Activated gamma-delta T cell treated with anti-CD3 and anti-CD28 coated beads, Interleukin-2, amount 50 U/mL, for 16 hours (primary cell): ENCODE measurements around the gene PDZRN3.

Experiments used
- DNase-seq: peaks from one replicate; pipeline ENCODE4 v3.0.0-alpha.2; 2020; ENCODE audit warnings: low read depth

Gene PDZRN3

DNA sequence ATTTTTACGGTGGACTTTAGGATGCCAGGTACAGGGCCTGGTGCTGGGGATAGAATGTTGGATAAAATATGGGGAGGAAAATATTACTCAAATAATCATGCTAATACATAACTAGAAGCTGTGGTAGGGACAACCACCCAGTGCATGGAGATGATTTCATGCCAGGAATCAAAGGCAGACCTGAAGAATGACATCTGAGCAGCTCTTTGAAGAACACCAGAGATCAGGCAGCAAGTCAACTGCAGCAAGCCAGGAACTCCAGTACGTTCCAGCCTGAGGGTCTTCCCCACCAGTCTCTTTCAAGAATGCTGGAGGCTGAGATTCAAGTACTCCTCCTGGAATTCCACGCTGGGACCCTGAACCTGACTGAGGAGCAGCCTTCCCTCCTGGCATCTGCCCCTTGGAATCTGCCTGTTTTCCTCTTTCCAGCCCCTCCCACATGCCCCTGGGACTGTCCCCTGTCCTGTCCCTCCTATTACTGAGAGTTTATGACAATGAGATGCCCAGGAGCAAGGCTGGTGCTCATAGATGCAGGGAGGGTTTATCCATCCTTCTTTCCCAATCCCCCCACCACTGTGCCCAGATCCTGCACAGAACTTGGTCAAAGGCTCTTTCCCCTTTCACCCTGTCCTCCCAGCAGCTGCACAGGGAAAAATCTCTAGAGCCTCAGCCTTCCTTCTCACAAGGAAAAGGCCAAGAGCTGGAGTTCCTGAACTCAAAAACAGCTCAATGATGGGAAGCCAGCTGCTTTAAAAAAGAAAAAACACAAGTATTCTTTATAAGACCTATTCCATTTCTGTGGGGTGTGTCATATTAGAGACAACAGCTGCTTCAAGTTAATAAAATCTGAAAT is 68.0 kb downstream of the PDZRN3 start:
- no peak for DNase-seq

DNA sequence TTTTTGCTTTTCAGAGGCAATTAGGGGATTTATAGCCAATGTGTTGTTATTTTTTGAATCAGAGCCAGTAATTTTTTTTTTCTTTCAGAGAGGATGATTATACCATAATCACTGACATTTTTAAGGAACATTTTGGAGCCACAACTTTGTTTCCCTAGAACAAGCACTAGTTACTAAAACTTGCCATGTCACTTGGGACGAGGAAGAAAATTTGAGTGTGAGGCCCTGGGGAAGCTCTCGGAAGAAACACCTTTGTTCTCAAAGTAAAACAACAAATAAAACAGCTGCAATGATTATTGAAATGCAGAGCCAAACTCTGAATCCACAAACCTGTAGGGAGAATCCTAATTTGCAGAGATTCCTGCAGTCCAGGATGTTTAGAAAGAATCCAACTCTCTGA is 69.7 kb downstream of the PDZRN3 start:
- no peak for DNase-seq

DNA sequence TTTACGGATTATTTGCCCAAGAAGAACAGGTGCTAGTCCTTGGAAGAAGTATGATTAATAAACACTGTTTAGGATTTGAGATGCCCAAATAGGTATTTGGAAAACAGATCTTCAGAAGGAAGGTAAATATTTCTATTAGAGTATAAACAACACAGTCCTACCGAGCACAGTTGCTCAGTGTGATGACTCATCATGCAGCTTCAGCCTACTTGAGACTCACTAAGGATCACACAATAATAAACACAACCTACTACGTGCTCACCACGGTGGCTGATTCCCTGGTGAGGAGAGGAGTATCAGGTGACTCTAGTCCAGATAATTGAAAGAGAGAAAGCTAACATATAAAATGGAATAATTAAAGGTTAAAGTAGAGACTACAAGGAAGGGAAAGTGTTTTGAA is 72.0 kb downstream of the PDZRN3 start:
- no peak for DNase-seq

DNA sequence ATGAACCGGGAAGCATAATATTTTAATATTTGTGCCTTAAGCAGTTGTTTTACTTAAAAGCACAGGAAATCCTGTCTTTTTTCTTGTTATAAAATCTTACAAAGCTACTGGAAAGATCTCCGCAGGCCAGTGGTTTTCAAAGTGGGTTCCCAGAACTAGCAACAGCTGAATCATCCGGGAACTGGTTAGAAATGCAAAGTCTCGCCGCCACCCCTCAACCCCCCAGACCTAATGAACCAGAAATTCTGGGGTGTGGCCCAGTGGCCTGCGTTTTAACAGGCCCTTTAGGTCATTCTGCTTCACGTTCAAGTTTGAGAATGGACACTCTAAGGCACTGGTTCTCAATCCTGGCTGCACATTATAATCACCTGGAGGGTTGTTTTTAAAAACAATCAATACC is 74.7 kb downstream of the PDZRN3 start:
- DNase-seq: no peak

DNA sequence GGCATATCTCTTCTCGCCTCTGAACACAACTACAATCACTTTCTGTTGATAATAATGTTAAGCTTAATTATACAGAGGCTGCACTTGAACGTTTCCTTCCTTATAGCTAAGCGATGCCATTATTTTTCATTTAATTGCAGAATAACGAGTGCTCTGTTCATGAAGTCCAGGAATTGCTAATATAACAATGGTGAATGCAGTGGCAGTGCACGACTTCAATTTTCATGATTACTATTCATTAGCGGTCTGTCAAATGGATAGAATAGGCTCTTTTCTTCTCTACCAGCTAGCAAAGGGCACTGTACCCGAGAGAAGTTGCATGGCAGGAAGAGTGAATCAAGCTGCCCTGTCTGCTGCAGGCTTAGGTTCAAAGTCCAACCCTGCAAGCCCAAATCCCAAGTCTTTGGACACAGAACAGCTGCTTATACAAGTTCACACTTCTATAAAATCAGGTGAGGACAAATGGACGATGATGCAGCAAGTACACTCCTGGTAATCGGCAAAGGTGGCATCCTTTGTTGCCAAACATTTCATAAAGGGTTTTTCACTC is 75.6 kb downstream of the PDZRN3 start:
- DNase-seq: no peak

DNA sequence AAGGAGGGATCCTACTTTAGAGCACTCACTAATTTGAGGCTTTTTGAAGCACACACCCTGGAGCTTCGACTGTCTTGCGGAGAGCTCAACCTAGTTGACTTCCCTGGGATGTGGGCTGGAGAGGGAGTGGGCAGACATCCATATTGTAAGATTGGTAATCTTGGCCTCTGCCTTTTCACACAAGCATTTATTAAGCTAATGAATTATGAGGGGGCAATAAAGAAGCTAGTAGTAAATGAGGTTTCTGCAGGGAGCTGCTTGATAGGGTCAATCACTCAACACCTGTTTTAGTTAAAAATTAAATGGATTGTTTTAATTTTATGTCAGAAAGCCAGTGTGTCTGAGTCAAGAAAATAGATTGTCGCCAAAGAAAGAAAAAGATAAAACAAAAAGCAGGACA is 76.3 kb downstream of the PDZRN3 start:
- DNase-seq: no peak

DNA sequence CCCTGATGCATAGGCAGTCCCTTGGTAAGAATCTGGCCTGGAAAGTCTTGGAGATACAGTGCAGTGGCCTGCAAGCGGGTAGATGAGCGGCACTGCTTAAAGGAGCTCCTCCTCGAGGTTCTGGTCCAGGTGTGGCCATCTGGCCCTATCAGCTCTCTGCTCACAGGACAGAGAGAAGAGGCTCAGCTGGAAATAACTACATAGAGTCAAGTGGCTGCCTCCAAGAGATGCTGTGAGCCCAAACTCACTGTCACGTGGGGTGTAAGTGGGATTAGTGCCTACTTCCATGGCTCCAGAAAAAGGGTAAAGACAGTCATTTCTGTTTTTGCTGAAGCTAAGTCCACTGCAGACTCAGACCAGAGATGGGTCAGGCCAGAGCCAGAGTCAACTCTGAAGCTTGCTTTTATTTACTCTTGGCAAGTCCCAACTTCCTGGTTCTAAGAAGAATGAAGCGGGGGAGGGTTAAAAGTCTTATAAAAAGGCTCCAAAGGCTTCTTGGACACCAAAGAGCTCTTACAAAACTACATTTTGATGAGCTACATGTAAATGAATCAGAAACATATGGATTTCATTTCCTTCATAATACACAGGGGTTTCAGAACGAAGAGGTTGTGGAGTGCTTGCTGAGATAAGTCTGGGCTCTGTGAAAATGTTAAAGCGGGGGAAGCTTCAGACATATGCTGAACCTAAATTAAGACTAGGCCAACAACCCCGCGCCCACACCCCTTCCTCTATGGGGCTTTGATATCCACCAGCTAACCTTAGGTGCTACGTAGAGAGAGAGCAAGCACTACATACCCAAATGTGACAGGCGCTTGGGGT is 77.1 kb downstream of the PDZRN3 start:
- DNase-seq: no peak

GRCh38 chr3:73546961-73547360 is 77.8 kb downstream of the PDZRN3 start:
- no peak for DNase-seq

GRCh38 chr3:73543412-73543811 is 81.3 kb downstream of the PDZRN3 start:
- DNase-seq: no peak

- no peak for DNase-seq
Observed at GRCh38 chr3:73542136-73542535, 82.6 kb downstream of the PDZRN3 start.

- no peak for DNase-seq
Observed at GRCh38 chr3:73540969-73541740, 83.6 kb downstream of the PDZRN3 start.

- no peak for DNase-seq
Observed at GRCh38 chr3:73538486-73538885, 86.3 kb downstream of the PDZRN3 start.

GRCh38 chr3:73536952-73537351 is 87.8 kb downstream of the PDZRN3 start:
- DNase-seq: no peak

DNA sequence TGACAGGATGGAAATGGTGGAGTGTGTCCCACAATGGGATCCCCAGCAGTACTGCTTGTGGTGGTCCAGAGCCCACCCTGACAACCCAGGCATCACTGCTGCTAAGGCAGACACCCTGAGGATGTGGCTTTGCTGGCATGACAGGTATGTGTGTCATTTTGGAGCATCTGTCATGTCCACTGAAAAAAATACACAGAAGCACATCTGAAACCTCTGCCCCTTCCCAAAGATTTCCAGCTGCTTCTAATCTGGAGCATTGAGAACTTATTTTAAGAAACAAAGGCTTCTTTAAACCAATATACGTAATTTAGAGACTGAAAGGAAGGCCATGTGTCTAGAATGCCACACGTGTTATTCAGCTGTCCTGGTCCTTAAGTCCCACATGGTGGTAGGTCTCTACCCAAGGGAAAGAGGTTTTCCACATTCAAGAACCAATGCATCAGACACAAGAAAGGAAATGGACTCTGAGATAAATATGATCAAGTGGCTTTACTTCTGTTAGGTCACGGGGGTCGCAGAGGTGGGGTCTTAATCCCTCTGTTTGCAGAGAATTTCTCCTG is 88.3 kb downstream of the PDZRN3 start:
- no peak for DNase-seq

- DNase-seq: no peak
Observed at GRCh38 chr3:73535931-73536330, 88.8 kb downstream of the PDZRN3 start.

- no peak for DNase-seq
Observed at GRCh38 chr3:73535137-73535536, 89.6 kb downstream of the PDZRN3 start.

DNA sequence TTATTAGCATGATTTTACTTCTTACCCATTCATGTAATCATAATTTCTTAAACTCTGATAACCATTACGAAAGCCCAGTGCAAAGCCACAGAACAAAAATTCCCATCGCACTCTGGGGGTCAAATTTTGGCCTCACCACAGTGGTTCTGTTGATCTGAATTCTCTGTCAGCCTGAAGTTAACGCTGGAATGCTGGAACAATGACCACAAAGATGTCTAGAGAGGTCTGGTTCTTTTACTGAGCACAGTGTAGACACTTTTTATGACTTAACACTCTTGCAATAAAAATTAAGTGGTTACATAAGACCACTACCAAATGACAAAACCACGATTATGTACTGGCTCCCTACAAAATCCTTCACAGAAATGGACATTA is 94.7 kb downstream of the PDZRN3 start:
- no peak for DNase-seq

DNA sequence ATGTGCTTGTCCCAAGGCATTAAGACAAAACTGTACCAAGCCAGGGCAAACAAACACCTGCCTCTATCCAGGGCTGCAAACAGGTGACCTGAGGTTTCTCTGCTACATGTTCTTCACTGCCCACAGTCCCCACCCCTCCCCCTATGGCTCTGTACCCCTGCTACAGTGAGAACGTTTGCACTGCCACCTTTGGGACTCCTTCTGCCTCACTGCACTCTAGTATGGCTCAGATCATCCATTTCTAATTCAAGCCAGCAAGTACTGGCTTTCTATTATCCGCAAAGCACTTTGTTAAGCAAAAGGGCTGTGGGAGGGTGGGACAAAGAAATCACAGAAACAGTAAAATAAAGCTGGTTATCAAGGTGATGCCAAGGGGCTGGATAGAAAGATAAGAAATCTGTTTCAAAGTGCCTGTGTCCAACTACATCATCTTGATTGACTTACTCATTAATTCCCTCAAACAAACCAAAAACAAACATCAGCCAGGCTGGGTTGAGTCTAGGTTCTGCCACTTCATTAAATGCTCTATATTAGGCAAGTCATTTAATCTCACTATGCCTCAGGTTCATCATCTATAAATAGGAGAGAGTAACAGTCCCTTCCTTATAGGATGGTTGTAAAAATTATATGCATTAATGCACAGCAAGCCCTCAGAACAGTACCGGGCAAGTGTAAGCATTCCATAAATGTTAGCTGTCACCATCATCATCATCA is 95.3 kb downstream of the PDZRN3 start:
- no peak for DNase-seq

- DNase-seq: no peak
Observed at GRCh38 chr3:73525591-73525990, 99.2 kb downstream of the PDZRN3 start.

GRCh38 chr3:73523661-73524060 is 101.1 kb downstream of the PDZRN3 start:
- DNase-seq: no peak

DNA sequence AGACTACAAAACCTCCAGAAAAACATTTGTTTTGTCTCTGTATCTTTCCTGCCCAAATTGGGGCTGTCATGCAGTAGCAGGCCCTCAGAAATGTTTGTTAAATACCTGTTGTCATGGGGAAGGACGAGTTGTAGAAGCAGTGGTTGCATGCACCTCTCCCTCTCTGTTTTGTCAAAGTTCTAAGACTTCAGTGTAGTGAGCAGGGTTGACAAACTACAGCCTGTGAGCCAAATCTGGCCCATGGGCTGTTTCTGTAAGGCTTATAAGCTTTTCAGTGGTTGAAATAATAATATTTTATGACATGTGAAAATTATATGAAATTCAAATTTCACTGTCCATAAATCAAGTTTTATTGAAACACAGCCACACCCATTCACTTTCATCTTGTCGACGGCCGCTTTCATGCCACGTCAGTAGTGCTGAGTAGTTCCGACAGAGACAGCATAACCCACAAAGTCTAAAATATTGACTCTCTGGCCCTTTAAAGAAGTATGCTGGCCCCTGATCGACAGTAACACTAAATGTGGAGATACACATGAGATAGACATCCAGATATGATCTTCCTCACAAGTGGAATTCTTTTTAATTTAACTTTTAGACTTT is 102.9 kb downstream of the PDZRN3 start:
- DNase-seq: no peak
